ENCODE data around the gene CAV2.

CAV2 gene

DNA sequence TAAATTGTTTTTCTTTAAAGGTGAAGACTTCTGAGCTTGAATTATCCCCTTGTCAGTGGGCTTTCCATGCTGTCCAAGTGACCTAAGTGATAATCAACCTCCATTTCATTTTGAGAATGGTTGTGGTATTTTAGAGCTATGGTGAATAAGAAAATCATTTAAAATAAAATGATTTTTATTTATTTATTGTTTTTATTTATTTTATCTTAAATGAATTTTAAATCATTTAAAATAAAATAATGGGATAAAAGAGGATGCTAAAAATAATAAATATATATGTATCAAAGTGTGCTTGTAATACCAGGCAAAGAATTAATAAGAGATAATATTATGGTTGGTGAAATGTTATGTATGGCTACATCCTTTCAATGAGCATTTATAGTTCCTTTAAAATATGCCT is 49.8 kb downstream of the CAV2 start:
- no peak for DNase-seq

- no peak for DNase-seq
These were observed 52.2 kb downstream of the CAV2 start for GRCh38 chr7:116551692-116552091.

DNA sequence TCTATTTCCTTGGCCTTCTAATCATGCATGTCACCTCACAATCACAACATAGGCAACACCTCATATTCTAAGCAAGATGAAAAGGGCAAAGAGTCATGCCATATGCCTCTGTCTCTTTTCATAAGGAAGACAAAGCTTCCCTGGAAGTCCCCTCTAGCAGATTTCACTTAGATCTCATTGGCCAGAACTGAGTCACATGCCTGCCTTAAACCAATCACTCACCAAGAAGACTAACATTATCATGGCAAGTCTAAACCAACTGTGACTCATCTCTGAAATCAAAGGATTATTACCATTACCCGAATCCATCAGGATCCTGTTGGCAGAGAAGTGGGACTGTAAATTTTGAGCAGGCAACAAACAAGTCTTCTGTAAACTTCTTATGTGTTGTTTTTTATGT is 53.1 kb downstream of the CAV2 start:
- DNase-seq: no peak

DNA sequence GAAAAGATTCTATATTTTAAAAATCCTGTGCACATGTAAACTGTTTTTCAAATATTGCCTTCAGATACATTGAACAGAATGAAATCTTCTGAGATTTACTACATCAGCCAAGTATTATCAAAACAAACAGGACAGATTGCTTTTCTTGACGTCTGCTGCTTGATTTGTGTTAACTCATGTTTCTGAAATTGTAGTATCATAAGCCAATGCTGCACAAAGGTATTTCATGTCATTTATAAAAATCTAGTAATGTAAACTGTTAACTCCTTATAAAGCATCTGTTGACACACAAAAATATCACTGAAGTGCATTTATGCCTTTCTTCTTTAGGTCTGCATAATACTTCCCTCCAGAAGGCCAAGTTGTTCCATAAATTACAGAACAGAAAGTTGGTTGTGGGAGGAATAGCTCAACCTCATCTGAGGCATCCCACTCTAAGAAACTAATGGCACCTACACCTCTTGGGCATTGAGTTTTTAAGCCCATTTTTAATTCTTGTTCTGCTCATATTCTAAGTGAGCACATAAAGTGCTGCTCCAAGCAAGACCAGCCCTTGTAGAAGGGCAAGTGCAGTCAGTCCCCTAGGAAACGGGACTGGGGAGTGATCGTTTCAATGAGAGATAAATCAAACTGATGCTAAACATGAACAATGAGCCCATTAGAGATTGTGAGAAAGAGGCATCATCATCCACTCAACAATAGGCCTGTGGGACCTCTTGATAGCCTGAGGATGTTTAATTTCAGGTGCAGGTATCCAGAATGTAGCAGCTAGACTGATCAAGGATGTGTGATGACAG is 53.8 kb downstream of the CAV2 start:
- no peak for DNase-seq

- DNase-seq: no peak
These were observed 54.9 kb downstream of the CAV2 start for GRCh38 chr7:116554436-116554835.

- DNase-seq: no peak
These were observed 55.4 kb downstream of the CAV2 start for GRCh38 chr7:116554911-116555310.

GRCh38 chr7:116557066-116557585 is 57.6 kb downstream of the CAV2 start:
- DNase-seq: no peak

GRCh38 chr7:116557901-116558300 is 58.4 kb downstream of the CAV2 start:
- no peak for DNase-seq
